NCI-H2196 (cell line): ENCODE results near the gene USP5.

Source experiments
- DNase-seq: peaks from one replicate; lab custom pipeline; 2025; ENCODE audit not compliant: unreplicated experiment; lab: John Stamatoyannopoulos, UW

USP5 gene

DNA sequence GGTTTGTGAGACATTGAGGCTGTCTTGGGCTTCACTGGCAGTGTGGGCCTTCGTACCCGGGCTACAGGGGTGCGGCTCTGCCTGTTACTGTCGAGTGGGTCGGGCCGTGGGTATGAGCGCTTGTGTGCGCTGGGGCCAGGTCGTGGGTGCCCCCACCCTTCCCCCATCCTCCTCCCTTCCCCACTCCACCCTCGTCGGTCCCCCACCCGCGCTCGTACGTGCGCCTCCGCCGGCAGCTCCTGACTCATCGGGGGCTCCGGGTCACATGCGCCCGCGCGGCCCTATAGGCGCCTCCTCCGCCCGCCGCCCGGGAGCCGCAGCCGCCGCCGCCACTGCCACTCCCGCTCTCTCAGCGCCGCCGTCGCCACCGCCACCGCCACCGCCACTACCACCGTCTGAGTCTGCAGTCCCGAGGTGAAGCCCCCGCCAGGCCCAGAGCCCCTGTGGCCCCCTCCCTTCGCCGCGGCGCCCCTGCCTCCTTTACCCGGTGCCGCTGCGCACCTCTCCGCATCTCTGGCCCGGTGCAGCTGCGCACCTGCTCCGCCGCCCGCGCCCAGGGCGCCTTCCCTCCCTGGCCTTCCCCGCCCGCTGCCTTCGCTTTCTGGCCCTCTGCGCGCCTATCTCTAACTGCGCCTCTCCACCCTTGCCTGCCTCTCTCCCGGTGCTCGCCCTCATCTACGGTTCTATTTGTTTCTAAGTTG is 62.4 kb downstream of the USP5 start, which contains the start of gene ENO2:
Gene ENO2, plus strand, starts transcription at position 335 of the 701 bp plus-strand sequence. CDS start 1,253 bp downstream, outside the sequence.
- DNase-seq = peak; percentile 34

DNA sequence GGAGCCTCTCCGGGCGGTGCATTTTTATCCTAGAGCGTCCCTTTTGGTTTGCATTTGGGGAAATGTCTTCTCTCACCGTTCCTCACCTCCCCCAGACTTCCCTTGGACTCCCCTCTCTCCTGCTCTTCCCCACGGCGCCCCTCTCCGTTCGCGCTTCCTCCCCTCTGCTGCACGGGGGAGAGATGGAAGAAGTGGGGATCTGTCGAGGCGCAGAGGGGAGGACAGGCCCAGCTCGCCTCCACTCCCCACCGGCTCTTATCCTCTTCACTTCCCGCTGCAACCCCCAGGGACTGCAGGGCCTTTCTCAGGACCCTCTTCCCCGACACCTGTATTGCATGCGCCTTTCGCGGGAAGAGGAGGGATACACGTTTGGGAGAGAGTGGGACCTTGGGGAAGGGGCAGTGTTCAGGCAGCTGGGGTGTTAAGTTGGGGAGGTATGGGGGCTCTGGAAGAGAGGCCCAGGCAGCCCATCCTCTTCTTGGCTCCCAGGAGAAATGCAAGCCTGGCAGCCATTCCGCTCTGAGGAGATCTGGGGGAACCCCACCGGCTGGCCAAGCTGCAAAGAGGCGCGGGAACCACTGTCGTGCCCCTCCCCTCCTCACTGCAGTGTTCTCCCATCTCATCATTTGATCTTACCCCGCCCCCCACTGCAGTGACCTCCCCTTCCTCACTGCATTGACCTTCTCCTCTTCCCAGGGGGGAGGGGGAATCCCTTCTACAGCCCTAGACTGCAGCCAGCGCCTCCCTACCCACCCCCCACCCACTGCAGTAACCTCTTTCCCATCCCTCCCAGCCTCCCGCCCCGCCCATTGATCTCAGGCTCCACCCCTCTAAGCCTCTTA is 63.2 kb downstream of the USP5 start:
- peak; percentile 28 for DNase-seq

DNA sequence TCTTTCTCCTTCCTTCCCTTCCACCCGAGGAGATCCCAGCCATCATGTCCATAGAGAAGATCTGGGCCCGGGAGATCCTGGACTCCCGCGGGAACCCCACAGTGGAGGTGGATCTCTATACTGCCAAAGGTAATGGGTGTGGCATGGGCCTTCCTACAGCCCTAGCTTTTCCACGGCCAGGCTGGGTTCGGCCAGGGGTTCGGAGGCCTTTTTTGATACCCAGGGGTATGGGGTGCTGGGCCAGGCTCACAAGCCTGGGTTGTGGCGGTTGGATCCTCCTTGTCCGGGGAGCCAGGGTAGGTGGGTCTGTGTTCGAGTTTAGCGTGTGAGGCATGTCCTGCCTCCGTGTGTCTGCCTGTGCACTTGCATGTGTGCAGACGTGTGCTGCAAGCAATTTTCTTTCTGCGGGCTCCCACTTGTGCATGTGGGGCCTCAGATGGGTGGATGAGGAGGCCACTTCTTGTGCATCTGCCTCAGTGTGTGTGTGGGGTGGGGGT is 63.9 kb downstream of the USP5 start:
- DNase-seq = no peak
